ENCODE data around the gene ZMYM1. TPM values are rescaled to one million over a fixed set of nuclear protein-coding genes. Genes with fewer than 3 reads are reported as not detected.
"Not testable (repeated sequence)": the region's sequence is repeated elsewhere in the genome, so short reads cannot be mapped to it uniquely, and the experiment has no call there.

The ZMYM1 gene
- total and polyA plus RNA-seq, 4 donors: 4.5 to 16.4 (median 10.3) TPM

DNA sequence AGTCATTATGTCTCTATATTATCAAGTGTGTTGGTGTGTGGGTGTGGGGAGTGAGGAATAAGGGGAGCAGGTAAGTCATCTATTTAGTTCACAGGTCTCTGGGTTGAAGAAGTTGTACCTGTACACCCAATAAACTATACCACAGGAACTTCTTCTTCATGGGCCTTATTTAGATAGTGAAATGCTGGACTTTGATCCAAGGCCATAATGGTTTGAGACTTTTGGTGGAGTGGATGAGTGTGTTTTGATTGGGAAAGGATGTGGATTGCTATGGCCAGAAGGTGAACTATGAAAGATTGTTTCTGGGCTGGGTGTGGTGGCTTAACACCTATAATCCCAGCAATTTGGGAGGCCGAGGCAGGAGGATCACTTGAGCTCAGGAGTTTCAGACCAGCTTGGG is 40.5 kb upstream of the ZMYM1 start:
- DNase-seq (no peak), ATAC-seq (ENCODE audit: low FRiP score) (no peak)
- no peaks in the 10 kb centered on the region for H3K27me3 ChIP-seq (ENCODE audit: control insufficient read depth in 1 of 2, insufficient read depth in 2 of 2, low read length in 1 of 2)
- no peak overlapping the region for H3K27ac ChIP-seq (ENCODE audit: low read depth in 1 of 2, low read length in 2 of 2)
- no peaks in the 10 kb centered on the region for H3K36me3 ChIP-seq (ENCODE audit: control insufficient read depth in 1 of 2, insufficient read depth in 2 of 2, low read length in 1 of 2)
- H3K4me1 ChIP-seq (ENCODE audit: control insufficient read depth in 1 of 2, insufficient read depth in 2 of 2, low read length in 2 of 2): no peaks in the 10 kb centered on the region
- H3K9me3 ChIP-seq (ENCODE audit: control insufficient read depth, low read length): no peaks in the 10 kb centered on the region
- H3K4me3 ChIP-seq (ENCODE audit: low read length in 2 of 2): no peak overlapping the region
- intact Hi-C loops (cut with DNase I): no loop called here
- 94 to 96% methylated on average over 1 of the region's 1 CpG for WGBS, 2 donors

DNA sequence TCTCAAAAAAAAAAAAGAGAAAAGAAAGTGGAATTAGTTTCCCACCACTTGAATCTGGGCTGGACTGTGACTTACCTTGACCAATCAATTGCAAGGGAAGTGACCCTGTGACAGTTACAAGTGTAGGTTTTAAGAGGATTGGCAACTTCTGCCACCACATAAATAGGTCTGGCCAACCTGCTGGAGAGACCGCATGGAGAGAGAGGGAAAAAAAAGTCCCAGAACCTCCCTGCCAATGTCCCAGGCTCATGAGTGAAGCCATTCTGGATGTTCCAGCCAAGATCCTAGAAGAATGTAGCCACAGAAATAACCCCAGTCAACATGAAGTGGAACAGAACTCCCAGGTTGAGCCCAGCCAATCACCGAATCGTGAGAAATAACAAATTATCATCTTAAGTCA is 35.7 kb upstream of the ZMYM1 start:
- Histone ChIP-seq H3K27me3 (ENCODE audit: control insufficient read depth in 1 of 2, insufficient read depth in 2 of 2, low read length in 1 of 2) (no peaks in the 10 kb centered on the region), H3K27ac (ENCODE audit: low read depth in 1 of 2, low read length in 2 of 2) (no peak overlapping the region), H3K36me3 (ENCODE audit: control insufficient read depth in 1 of 2, insufficient read depth in 2 of 2, low read length in 1 of 2) (no peaks in the 10 kb centered on the region), H3K4me1 (ENCODE audit: control insufficient read depth in 1 of 2, insufficient read depth in 2 of 2, low read length in 2 of 2) (no peaks in the 10 kb centered on the region), H3K9me3 (ENCODE audit: control insufficient read depth, low read length) (no peaks in the 10 kb centered on the region), H3K4me3 (ENCODE audit: low read length in 2 of 2) (no peak overlapping the region)
- ATAC-seq (ENCODE audit: low FRiP score) (no peak), DNase-seq (no peak)
- intact Hi-C loops (cut with DNase I): no loop called here
- WGBS, 2 donors: 1 to 6% methylated on average over 3 of the region's 3 CpGs

DNA sequence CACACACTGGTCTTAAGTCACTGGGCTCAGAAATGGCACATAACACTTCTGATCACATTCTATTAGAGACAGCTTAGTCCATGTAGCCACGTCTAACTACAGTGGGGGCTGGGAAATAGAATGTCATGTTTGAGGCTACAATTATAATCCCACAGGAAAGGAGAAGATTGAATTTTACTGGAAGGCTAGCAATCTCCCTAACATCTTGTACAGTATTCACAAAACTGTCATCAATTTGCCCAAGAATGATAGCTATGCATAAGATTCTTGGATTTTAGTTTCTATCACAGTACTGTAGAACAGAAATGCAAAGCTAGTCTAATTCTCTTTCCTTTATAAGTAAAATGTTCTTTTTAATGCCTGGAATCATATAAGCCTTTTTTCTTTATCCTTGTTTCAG is 34.8 kb upstream of the ZMYM1 start:
- no peak overlapping the region for H3K27ac ChIP-seq (ENCODE audit: low read depth in 1 of 2, low read length in 2 of 2)
- H3K9me3 ChIP-seq (ENCODE audit: control insufficient read depth, low read length): no peaks in the 10 kb centered on the region
- no peak overlapping the region for H3K4me3 ChIP-seq (ENCODE audit: low read length in 2 of 2)
- DNase-seq: no peak
- no peaks in the 10 kb centered on the region for H3K36me3 ChIP-seq (ENCODE audit: control insufficient read depth in 1 of 2, insufficient read depth in 2 of 2, low read length in 1 of 2)
- intact Hi-C loops (cut with DNase I): no loop called here
- 18 to 19% methylated on average over 1 of the region's 1 CpG for WGBS, 2 donors
- no peak for ATAC-seq (ENCODE audit: low FRiP score)
- H3K4me1 ChIP-seq (ENCODE audit: control insufficient read depth in 1 of 2, insufficient read depth in 2 of 2, low read length in 2 of 2): no peaks in the 10 kb centered on the region
- no peaks in the 10 kb centered on the region for H3K27me3 ChIP-seq (ENCODE audit: control insufficient read depth in 1 of 2, insufficient read depth in 2 of 2, low read length in 1 of 2)

DNA sequence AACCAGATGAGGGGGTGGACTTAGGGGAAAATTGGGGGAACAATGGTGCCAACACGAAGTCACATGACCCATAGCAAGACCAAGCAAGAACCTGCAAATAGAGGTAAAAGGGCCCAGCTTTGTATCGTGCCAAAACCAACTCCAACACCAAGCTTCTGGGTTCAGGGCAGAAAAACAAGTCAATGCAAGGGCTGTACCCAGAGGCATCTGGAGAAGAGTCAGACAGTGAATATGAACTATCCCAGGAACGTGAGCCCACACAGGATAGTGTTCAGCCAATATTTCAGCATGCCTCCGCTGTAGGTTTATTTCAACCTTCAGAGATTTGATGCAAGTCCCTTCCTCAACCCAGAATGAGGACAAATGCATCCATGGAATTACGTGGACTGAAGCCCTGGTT is 32.5 kb upstream of the ZMYM1 start:
- Histone ChIP-seq H3K4me3 (ENCODE audit: low read length in 2 of 2) (no peak overlapping the region), H3K4me1 (ENCODE audit: control insufficient read depth in 1 of 2, insufficient read depth in 2 of 2, low read length in 2 of 2) (no peaks in the 10 kb centered on the region), H3K9me3 (ENCODE audit: control insufficient read depth, low read length) (no peaks in the 10 kb centered on the region), H3K36me3 (ENCODE audit: control insufficient read depth in 1 of 2, insufficient read depth in 2 of 2, low read length in 1 of 2) (no peaks in the 10 kb centered on the region), H3K27me3 (ENCODE audit: control insufficient read depth in 1 of 2, insufficient read depth in 2 of 2, low read length in 1 of 2) (no peaks in the 10 kb centered on the region), H3K27ac (ENCODE audit: low read depth in 1 of 2, low read length in 2 of 2) (no peak overlapping the region)
- ATAC-seq (ENCODE audit: low FRiP score) (no peak), DNase-seq (no peak)
- WGBS, 2 donors: 85 to 87% methylated on average over 5 of the region's 5 CpGs
- intact Hi-C loops (cut with DNase I): no loop called here

GRCh38 chr1:35047188-35047858 is 31.9 kb upstream of the ZMYM1 start:
- intact Hi-C loops (cut with DNase I): no loop called here
- Histone ChIP-seq H3K4me1 (ENCODE audit: control insufficient read depth in 1 of 2, insufficient read depth in 2 of 2, low read length in 2 of 2) (no peaks in the 10 kb centered on the region), H3K9me3 (ENCODE audit: control insufficient read depth, low read length) (no peaks in the 10 kb centered on the region), H3K36me3 (ENCODE audit: control insufficient read depth in 1 of 2, insufficient read depth in 2 of 2, low read length in 1 of 2) (no peaks in the 10 kb centered on the region), H3K4me3 (ENCODE audit: low read length in 2 of 2) (no peak overlapping the region), H3K27ac (ENCODE audit: low read depth in 1 of 2, low read length in 2 of 2) (no peak overlapping the region), H3K27me3 (ENCODE audit: control insufficient read depth in 1 of 2, insufficient read depth in 2 of 2, low read length in 1 of 2) (no peaks in the 10 kb centered on the region)
- peak; percentile 22 for ATAC-seq (ENCODE audit: low FRiP score)
- DNase-seq: no peak
- WGBS, 2 donors: 21 to 24% methylated on average over 2 of the region's 2 CpGs

GRCh38 chr1:35049116-35049515 is 30.1 kb upstream of the ZMYM1 start:
- no peak overlapping the region for H3K27ac ChIP-seq (ENCODE audit: low read depth in 1 of 2, low read length in 2 of 2)
- no peak overlapping the region for H3K4me3 ChIP-seq (ENCODE audit: low read length in 2 of 2)
- WGBS, 2 donors: 53 to 57% methylated on average over 12 of the region's 12 CpGs
- ATAC-seq (ENCODE audit: low FRiP score) (no peak), DNase-seq (no peak)
- H3K36me3 ChIP-seq (ENCODE audit: control insufficient read depth in 1 of 2, insufficient read depth in 2 of 2, low read length in 1 of 2): no peaks in the 10 kb centered on the region
- no peaks in the 10 kb centered on the region for H3K27me3 ChIP-seq (ENCODE audit: control insufficient read depth in 1 of 2, insufficient read depth in 2 of 2, low read length in 1 of 2)
- no peaks in the 10 kb centered on the region for H3K4me1 ChIP-seq (ENCODE audit: control insufficient read depth in 1 of 2, insufficient read depth in 2 of 2, low read length in 2 of 2)
- H3K9me3 ChIP-seq (ENCODE audit: control insufficient read depth, low read length): no peaks in the 10 kb centered on the region
- intact Hi-C loops (cut with DNase I): no loop called here

GRCh38 chr1:35053433-35053832 is 25.8 kb upstream of the ZMYM1 start:
- no peak overlapping the region for H3K4me3 ChIP-seq (ENCODE audit: low read length in 2 of 2)
- H3K4me1 ChIP-seq (ENCODE audit: control insufficient read depth in 1 of 2, insufficient read depth in 2 of 2, low read length in 2 of 2): no peaks in the 10 kb centered on the region
- WGBS, 2 donors: 86 to 89% methylated on average over 3 of the region's 3 CpGs
- no peak for DNase-seq
- H3K36me3 ChIP-seq (ENCODE audit: control insufficient read depth in 1 of 2, insufficient read depth in 2 of 2, low read length in 1 of 2): no peaks in the 10 kb centered on the region
- H3K27ac ChIP-seq (ENCODE audit: low read depth in 1 of 2, low read length in 2 of 2): no peak overlapping the region
- no peak for ATAC-seq (ENCODE audit: low FRiP score)
- intact Hi-C loops (cut with DNase I): no loop called here
- no peaks in the 10 kb centered on the region for H3K27me3 ChIP-seq (ENCODE audit: control insufficient read depth in 1 of 2, insufficient read depth in 2 of 2, low read length in 1 of 2)
- peaks cover 4% of the 10 kb centered on the region for H3K9me3 ChIP-seq (ENCODE audit: control insufficient read depth, low read length)

DNA sequence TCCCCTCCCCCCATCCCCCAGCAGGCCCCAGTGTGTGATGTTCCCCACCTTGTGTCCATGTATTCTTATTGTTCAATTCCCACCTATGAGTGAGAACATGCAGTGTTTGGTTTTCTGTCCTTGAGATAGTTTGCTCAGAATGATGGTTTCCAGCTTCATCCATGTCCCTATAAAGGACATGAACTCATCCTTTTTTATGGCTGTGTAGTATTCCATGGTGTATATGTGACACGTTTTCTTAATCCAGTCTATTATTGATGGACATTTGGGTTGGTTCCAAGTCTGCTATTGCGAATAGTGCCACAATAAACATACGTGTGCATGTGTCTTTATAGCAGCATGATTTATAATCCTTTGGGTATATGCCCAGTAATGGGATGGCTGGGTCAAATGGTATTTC is 24.9 kb upstream of the ZMYM1 start:
- 34 to 46% methylated on average over 3 of the region's 3 CpGs for WGBS, 2 donors
- H3K4me3 ChIP-seq (ENCODE audit: low read length in 2 of 2); ATAC-seq (ENCODE audit: low FRiP score); intact Hi-C loops (cut with DNase I); H3K36me3 ChIP-seq (ENCODE audit: control insufficient read depth in 1 of 2, insufficient read depth in 2 of 2, low read length in 1 of 2); H3K4me1 ChIP-seq (ENCODE audit: control insufficient read depth in 1 of 2, insufficient read depth in 2 of 2, low read length in 2 of 2); H3K9me3 ChIP-seq (ENCODE audit: control insufficient read depth, low read length); H3K27me3 ChIP-seq (ENCODE audit: control insufficient read depth in 1 of 2, insufficient read depth in 2 of 2, low read length in 1 of 2); DNase-seq; H3K27ac ChIP-seq (ENCODE audit: low read depth in 1 of 2, low read length in 2 of 2): not testable (repeated sequence)

DNA sequence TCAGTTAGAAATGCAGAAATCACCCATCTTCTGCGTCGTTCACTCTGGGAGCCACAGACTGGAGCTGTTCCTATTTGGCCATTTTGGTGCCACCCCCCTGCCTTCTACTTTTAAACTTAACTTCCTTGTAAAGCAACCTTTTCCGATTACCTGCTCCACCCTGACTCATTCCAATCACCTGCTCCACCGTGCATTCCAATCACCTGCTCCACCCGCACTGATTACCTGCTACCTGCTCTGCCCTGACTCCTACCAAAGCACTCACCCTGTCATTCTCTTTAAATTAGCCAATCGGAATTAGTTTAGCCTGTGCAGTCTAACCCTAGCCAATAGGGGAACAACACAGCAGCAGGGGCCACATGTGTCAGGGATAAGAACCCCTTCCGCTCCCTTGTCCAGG is 20.9 kb upstream of the ZMYM1 start:
- ATAC-seq (ENCODE audit: low FRiP score); H3K27me3 ChIP-seq (ENCODE audit: control insufficient read depth in 1 of 2, insufficient read depth in 2 of 2, low read length in 1 of 2); intact Hi-C loops (cut with DNase I); H3K4me1 ChIP-seq (ENCODE audit: control insufficient read depth in 1 of 2, insufficient read depth in 2 of 2, low read length in 2 of 2); H3K4me3 ChIP-seq (ENCODE audit: low read length in 2 of 2); H3K27ac ChIP-seq (ENCODE audit: low read depth in 1 of 2, low read length in 2 of 2); H3K36me3 ChIP-seq (ENCODE audit: control insufficient read depth in 1 of 2, insufficient read depth in 2 of 2, low read length in 1 of 2); H3K9me3 ChIP-seq (ENCODE audit: control insufficient read depth, low read length); DNase-seq: not testable (repeated sequence)
- WGBS, 2 donors: 94 to 97% methylated on average over 7 of the region's 7 CpGs

Measured in aorta (tissue), 5 donors.